ENCODE results near the gene CYTH1. TPM values are rescaled to one million over a fixed set of nuclear protein-coding genes. Genes with fewer than 3 reads are reported as not detected.
A peak's percentile ranks its signal among the peaks of the same experiment; 100 is the strongest.

CYTH1 gene
- polyA plus RNA-seq, 4 donors, result 22.6 to 26.7 (median 25.4) TPM

- DNase-seq (ENCODE audit: low read depth in 4 of 4, low spot score in 3 of 4), result no peak
These were observed 62.3 kb downstream of the CYTH1 start for GRCh38 chr17:78719630-78720298.

- DNase-seq (ENCODE audit: low read depth in 4 of 4, low spot score in 3 of 4), result no peak
These were observed 63.4 kb downstream of the CYTH1 start for GRCh38 chr17:78718575-78719208.

- DNase-seq (ENCODE audit: low read depth in 4 of 4, low spot score in 3 of 4), result no peak
These were observed 64.6 kb downstream of the CYTH1 start for GRCh38 chr17:78717431-78717980.

- DNase-seq (ENCODE audit: low read depth in 4 of 4, low spot score in 3 of 4), result no peak
These were observed 65.2 kb downstream of the CYTH1 start for GRCh38 chr17:78716814-78717393.

GRCh38 chr17:78716292-78716691 is 65.8 kb downstream of the CYTH1 start:
- DNase-seq (ENCODE audit: low read depth in 4 of 4, low spot score in 3 of 4), result no peak

GRCh38 chr17:78715876-78716275 is 66.2 kb downstream of the CYTH1 start:
- no peak for DNase-seq (ENCODE audit: low read depth in 4 of 4, low spot score in 3 of 4)

GRCh38 chr17:78715000-78715771 is 66.9 kb downstream of the CYTH1 start:
- DNase-seq (ENCODE audit: low read depth in 4 of 4, low spot score in 3 of 4), result no peak

GRCh38 chr17:78714534-78714933 is 67.5 kb downstream of the CYTH1 start:
- DNase-seq (ENCODE audit: low read depth in 4 of 4, low spot score in 3 of 4), result no peak

GRCh38 chr17:78712043-78712442 is 70.0 kb downstream of the CYTH1 start:
- no peak for DNase-seq (ENCODE audit: low read depth in 4 of 4, low spot score in 3 of 4)

- DNase-seq (ENCODE audit: low read depth in 4 of 4, low spot score in 3 of 4), result no peak
These were observed 71.5 kb downstream of the CYTH1 start for GRCh38 chr17:78710607-78711006.

- DNase-seq (ENCODE audit: low read depth in 4 of 4, low spot score in 3 of 4), result peak in 1 of 4 donors; percentile 27
These were observed 72.3 kb downstream of the CYTH1 start for GRCh38 chr17:78709751-78710181.

GRCh38 chr17:78709119-78709681 is 72.9 kb downstream of the CYTH1 start:
- no peak for DNase-seq (ENCODE audit: low read depth in 4 of 4, low spot score in 3 of 4)

GRCh38 chr17:78708510-78708973 is 73.5 kb downstream of the CYTH1 start:
- DNase-seq (ENCODE audit: low read depth in 4 of 4, low spot score in 3 of 4), result peak in 2 of 4 donors; percentile 39 to 65

GRCh38 chr17:78707923-78708322 is 74.2 kb downstream of the CYTH1 start:
- no peak for DNase-seq (ENCODE audit: low read depth in 4 of 4, low spot score in 3 of 4)

- DNase-seq (ENCODE audit: low read depth in 4 of 4, low spot score in 3 of 4), result no peak
These were observed 75.1 kb downstream of the CYTH1 start for GRCh38 chr17:78707016-78707415.

- no peak for DNase-seq (ENCODE audit: low read depth in 4 of 4, low spot score in 3 of 4)
These were observed 75.7 kb downstream of the CYTH1 start for GRCh38 chr17:78706271-78706915.

GRCh38 chr17:78705071-78705470 is 77.0 kb downstream of the CYTH1 start:
- no peak for DNase-seq (ENCODE audit: low read depth in 4 of 4, low spot score in 3 of 4)

GRCh38 chr17:78704594-78704993 is 77.5 kb downstream of the CYTH1 start:
- DNase-seq (ENCODE audit: low read depth in 4 of 4, low spot score in 3 of 4), result no peak

- no peak for DNase-seq (ENCODE audit: low read depth in 4 of 4, low spot score in 3 of 4)
These were observed 84.3 kb downstream of the CYTH1 start for GRCh38 chr17:78697554-78698343.

Data from right renal pelvis (tissue), 4 donors.